HFFc6 (cell line): ENCODE data around the gene GPN1. TPM values are rescaled to one million over a fixed set of nuclear protein-coding genes. Genes with fewer than 3 reads are reported as not detected.
"Not testable (repeated sequence)": the region's sequence is repeated elsewhere in the genome, so short reads cannot be mapped to it uniquely, and the experiment has no call there.

Source experiments
- DNase-seq: peaks from one replicate; pipeline ENCODE4 v3.0.0-alpha.2; 2018
- H3K27ac Mint-ChIP-seq: 2 replicates; pipeline ENCODE4 v1.8.0; 2020; ENCODE audit warnings: mild to moderate bottlenecking, mixed read lengths
- H3K27me3 Mint-ChIP-seq: 2 replicates; pipeline ENCODE4 v1.8.0; 2021; ENCODE audit warnings: mild to moderate bottlenecking, moderate library complexity, mixed read lengths; ENCODE audit not compliant: insufficient read depth
- H3K36me3 Mint-ChIP-seq: 2 replicates; pipeline ENCODE4 v1.8.0; 2021; ENCODE audit warnings: low read depth, mixed read lengths
- H3K4me1 Mint-ChIP-seq: 2 replicates; pipeline ENCODE4 v1.8.0; 2020; ENCODE audit warnings: low read depth, mixed read lengths
- H3K4me3 Mint-ChIP-seq: 2 replicates; pipeline ENCODE4 v1.8.0; 2020; ENCODE audit warnings: mild to moderate bottlenecking, moderate library complexity, mixed read lengths
- H3K9me3 Mint-ChIP-seq: 2 replicates; pipeline ENCODE4 v1.8.0; 2020; ENCODE audit warnings: mild to moderate bottlenecking, mixed read lengths
- CTCF ChIP-seq: fragments of 200-600 bp; sonication (generic); IDR thresholded peaks from 2 replicates; pipeline ENCODE4 v1.5.0; 2021; ENCODE audit warnings: antibody characterized with exemption, mild to moderate bottlenecking
- total RNA-seq, 6 experiments: library from RNA; stranded (reverse); fragmentation: NEBNext Ultra II Directional; extraction: Animal tissue kit (Norgen Biotek cat#: 25700); gene quantifications; 2 replicates in 1 of 6; 3 replicates in 5 of 6; pipeline ENCODE4 v1.2.3, GENCODE V29; 2021

Gene GPN1
- total RNA-seq, 6 experiments from 2014 or later = 33.2 to 44.2 (median 39.8) TPM

- Mint-ChIP-seq H3K36me3 (peaks cover 47% of the 10 kb centered on the region), H3K27ac (no peak overlapping the region), H3K4me1 (no peaks in the 10 kb centered on the region), H3K4me3 (no peak overlapping the region), H3K27me3 (no peaks in the 10 kb centered on the region), H3K9me3 (no peaks in the 10 kb centered on the region)
- TF ChIP-seq CTCF = no peak
- no peak for DNase-seq
These were observed 13.5 kb upstream of the GPN1 start for GRCh38 chr2:27615316-27615715.

- no peaks in the 10 kb centered on the region for H3K27me3 Mint-ChIP-seq
- H3K36me3 Mint-ChIP-seq = peaks cover 62% of the 10 kb centered on the region
- H3K27ac Mint-ChIP-seq = no peak overlapping the region
- no peaks in the 10 kb centered on the region for H3K9me3 Mint-ChIP-seq
- TF ChIP-seq CTCF = peak; percentile 27; the same call in 1 of the 2 replicates
- no peak for DNase-seq
- no peak overlapping the region for H3K4me3 Mint-ChIP-seq
- peaks cover 40% of the 10 kb centered on the region for H3K4me1 Mint-ChIP-seq
These were observed 7.3 kb upstream of the GPN1 start for GRCh38 chr2:27621524-27621923.

- Mint-ChIP-seq H3K9me3 (no peaks in the 10 kb centered on the region), H3K4me3 (peak overlapping the region; percentile 61), H3K27me3 (no peaks in the 10 kb centered on the region), H3K4me1 (peaks cover 40% of the 10 kb centered on the region), H3K36me3 (peaks cover 59% of the 10 kb centered on the region), H3K27ac (peak overlapping the region; percentile 73)
- DNase-seq = peak; percentile 85
- TF ChIP-seq CTCF = no peak
These were observed 5.9 kb upstream of the GPN1 start for GRCh38 chr2:27622921-27623384.

GRCh38 chr2:27624943-27625342 is 3.9 kb upstream of the GPN1 start:
- H3K36me3 Mint-ChIP-seq = peaks cover 47% of the 10 kb centered on the region
- no peak overlapping the region; the same call in 1 of the 2 replicates for H3K27ac Mint-ChIP-seq
- H3K4me3 Mint-ChIP-seq = no peak overlapping the region
- H3K27me3 Mint-ChIP-seq = peaks cover 2% of the 10 kb centered on the region; the same call in 1 of the 2 replicates
- TF ChIP-seq CTCF = no peak
- no peak for DNase-seq
- H3K4me1 Mint-ChIP-seq = peaks cover 40% of the 10 kb centered on the region
- no peaks in the 10 kb centered on the region for H3K9me3 Mint-ChIP-seq

- not testable (repeated sequence) for H3K9me3 Mint-ChIP-seq, H3K27ac Mint-ChIP-seq, H3K4me3 Mint-ChIP-seq, DNase-seq, H3K27me3 Mint-ChIP-seq
- Mint-ChIP-seq H3K36me3 (peaks cover 44% of the 10 kb centered on the region), H3K4me1 (peaks cover 44% of the 10 kb centered on the region)
These were observed 2.5 kb upstream of the GPN1 start for GRCh38 chr2:27626323-27626722.

GRCh38 chr2:27626921-27627320 is 1.9 kb upstream of the GPN1 start:
- Mint-ChIP-seq H3K36me3 (peaks cover 44% of the 10 kb centered on the region), H3K4me1 (peaks cover 38% of the 10 kb centered on the region)
- H3K4me3 Mint-ChIP-seq, H3K9me3 Mint-ChIP-seq, DNase-seq, H3K27ac Mint-ChIP-seq, H3K27me3 Mint-ChIP-seq: not testable (repeated sequence)
